Measurements from ENCODE around the gene PLCB1.

The PLCB1 gene

DNA sequence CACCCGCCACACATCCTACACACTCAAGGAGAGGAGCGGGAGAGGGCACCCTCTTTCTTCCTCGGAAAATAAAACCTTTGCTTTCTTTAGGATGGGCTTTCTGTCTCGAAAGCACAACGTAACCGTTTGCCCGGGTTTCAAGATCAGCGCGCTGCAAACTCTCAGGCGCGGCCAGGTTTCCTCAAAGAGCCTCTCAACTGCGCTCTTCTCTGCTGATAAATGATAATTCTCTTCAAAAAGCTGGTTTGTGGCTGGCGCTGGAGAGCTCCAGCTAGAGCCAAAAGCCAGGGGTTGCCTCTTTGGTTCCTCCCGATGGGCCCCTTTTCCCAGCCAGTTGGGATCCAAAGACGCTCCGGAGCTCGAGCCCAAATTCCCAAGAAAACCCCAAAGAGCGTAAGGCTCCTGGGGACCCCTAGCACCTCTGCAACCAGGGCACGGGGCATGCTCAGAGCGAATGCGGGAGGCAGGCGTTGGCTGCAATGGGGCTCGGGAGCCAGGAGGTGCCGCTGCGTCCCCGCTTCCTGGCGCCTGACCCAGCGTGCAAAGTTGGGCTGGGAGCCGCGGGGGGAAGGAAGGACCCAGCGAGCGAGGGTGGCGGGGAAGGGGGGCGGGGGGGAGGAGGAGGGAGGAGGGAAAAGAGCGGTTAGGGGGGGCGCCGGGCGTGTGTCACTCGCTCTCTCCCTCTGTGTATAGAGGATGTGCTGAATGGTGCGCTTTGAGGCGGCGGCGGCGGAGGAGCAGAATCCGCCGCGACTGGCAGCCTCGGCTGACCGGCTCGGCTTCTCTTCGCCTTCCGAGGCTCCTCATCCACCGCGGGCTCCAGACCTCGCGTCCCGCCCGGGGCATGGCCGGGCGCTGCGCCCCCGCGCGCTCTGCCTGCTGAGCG, at the start of gene PLCB1:
Gene PLCB1, plus strand, starts transcription at position 669 of the 886 bp plus-strand sequence. CDS start 386 bp downstream, outside the sequence.
- H3K4me3 ChIP-seq (ENCODE audit: low read depth, low read length), result peak within 1 kb of the TSS; percentile 49
- TF ChIP-seq, protein P1, sequence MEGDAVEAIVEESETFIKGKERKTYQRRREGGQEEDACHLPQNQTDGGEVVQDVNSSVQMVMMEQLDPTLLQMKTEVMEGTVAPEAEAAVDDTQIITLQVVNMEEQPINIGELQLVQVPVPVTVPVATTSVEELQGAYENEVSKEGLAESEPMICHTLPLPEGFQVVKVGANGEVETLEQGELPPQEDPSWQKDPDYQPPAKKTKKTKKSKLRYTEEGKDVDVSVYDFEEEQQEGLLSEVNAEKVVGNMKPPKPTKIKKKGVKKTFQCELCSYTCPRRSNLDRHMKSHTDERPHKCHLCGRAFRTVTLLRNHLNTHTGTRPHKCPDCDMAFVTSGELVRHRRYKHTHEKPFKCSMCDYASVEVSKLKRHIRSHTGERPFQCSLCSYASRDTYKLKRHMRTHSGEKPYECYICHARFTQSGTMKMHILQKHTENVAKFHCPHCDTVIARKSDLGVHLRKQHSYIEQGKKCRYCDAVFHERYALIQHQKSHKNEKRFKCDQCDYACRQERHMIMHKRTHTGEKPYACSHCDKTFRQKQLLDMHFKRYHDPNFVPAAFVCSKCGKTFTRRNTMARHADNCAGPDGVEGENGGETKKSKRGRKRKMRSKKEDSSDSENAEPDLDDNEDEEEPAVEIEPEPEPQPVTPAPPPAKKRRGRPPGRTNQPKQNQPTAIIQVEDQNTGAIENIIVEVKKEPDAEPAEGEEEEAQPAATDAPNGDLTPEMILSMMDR (IDR thresholded peaks at IDR 0.05; ENCODE audit: low read depth, low read length, missing control alignments), result peak; percentile 87
- in situ Hi-C loops (cut with HindIII; ENCODE audit: low sequenced_read_pairs), result loop anchor here (10.0 kb wide), 1 partner anchor 263 kb away; no protein-coding TSS in a partner anchor
- DNase-seq (ENCODE audit: low read depth), result peak; percentile 60

DNA sequence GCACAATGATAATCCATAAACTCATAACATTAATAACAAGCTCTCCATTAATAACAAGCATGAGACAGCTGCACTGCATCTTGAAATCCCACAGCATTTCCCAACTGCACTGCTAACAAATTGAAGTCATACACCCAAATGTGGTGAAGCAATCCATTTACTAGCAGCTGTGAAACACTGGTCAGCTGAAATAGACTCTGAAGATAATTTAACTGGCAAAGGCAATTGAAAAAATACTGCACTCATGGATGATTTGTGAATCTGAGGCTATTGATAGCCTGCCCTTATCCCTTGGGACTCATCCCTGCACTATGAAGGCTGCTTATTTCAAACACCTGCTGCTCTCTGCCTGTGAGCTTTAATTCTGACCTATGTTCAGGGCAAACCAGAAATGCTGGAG, 49.1 kb upstream of the PLCB1 start:
- TF ChIP-seq, protein P1 (IDR thresholded peaks at IDR 0.05; ENCODE audit: low read depth, low read length, missing control alignments), result no peak
- in situ Hi-C loops (cut with HindIII; ENCODE audit: low sequenced_read_pairs), result no loop called here
- no peak overlapping the region for H3K4me3 ChIP-seq (ENCODE audit: low read depth, low read length)
- no peak for DNase-seq (ENCODE audit: low read depth)

DNA sequence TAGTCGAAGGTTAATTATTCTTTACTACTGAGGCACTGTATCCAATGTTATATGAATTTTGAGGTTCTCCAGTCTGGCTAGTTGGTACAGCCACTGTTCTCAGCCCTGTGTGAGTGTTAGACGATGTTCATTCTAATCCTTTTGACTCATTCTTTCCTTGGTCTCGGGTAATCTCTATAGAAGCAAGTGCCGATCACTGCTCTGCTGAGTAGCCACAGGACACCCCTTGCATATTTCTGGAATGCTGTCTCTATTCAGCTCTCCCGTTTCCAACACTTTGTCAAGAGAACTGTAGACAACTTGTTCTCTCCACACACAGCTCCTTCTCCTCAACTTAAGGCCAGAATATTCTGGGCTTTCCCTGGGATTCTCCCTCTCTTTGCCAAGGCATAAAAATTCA, 42.4 kb upstream of the PLCB1 start:
- in situ Hi-C loops (cut with HindIII; ENCODE audit: low sequenced_read_pairs), result no loop called here
- DNase-seq (ENCODE audit: low read depth), result no peak
- H3K4me3 ChIP-seq (ENCODE audit: low read depth, low read length), result no peak overlapping the region
- TF ChIP-seq, protein P1 (IDR thresholded peaks at IDR 0.05; ENCODE audit: low read depth, low read length, missing control alignments), result no peak

DNA sequence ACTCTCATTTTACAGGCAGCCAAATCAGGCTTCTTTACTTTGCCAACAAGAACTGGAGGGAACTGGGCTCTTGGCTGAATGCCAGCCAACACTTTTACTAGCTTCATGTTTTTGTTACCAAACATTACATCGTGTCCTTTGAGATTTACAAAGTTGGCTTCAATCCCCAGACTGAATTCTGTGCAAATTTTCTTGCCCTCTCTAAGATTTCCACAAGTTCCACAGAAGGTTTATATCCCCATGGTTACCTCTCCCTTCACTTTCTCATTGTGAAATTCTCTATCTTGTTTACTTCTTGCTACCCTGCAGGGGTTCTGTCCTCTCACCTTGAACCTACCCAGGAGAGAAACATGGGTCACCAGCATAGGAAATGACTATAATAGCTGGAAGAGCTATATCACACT, 37.6 kb upstream of the PLCB1 start:
- no peak overlapping the region for H3K4me3 ChIP-seq (ENCODE audit: low read depth, low read length)
- in situ Hi-C loops (cut with HindIII; ENCODE audit: low sequenced_read_pairs), result no loop called here
- TF ChIP-seq, protein P1 (IDR thresholded peaks at IDR 0.05; ENCODE audit: low read depth, low read length, missing control alignments), result no peak
- peak; percentile 54 for DNase-seq (ENCODE audit: low read depth)

DNA sequence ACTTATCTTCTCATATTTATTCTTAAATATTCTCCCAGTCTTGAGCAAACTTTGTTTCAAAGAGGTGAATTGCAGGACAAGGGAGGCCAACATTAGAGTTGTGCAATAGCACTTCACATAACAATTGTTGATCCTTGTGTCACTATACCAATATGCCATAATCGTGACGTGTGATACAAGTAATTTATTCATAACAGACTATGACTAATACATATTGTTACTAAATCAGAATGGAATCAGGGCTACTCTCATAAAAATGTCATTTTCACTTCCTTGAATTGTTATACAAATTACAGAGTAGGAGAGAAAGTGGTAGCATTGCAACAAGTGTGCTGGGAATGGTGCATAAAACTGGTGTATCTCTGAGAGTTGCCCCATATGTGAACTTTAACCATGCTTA, 37.2 kb upstream of the PLCB1 start:
- TF ChIP-seq, protein P1 (IDR thresholded peaks at IDR 0.05; ENCODE audit: low read depth, low read length, missing control alignments), result no peak
- no peak for DNase-seq (ENCODE audit: low read depth)
- no peak overlapping the region for H3K4me3 ChIP-seq (ENCODE audit: low read depth, low read length)
- in situ Hi-C loops (cut with HindIII; ENCODE audit: low sequenced_read_pairs), result no loop called here

DNA sequence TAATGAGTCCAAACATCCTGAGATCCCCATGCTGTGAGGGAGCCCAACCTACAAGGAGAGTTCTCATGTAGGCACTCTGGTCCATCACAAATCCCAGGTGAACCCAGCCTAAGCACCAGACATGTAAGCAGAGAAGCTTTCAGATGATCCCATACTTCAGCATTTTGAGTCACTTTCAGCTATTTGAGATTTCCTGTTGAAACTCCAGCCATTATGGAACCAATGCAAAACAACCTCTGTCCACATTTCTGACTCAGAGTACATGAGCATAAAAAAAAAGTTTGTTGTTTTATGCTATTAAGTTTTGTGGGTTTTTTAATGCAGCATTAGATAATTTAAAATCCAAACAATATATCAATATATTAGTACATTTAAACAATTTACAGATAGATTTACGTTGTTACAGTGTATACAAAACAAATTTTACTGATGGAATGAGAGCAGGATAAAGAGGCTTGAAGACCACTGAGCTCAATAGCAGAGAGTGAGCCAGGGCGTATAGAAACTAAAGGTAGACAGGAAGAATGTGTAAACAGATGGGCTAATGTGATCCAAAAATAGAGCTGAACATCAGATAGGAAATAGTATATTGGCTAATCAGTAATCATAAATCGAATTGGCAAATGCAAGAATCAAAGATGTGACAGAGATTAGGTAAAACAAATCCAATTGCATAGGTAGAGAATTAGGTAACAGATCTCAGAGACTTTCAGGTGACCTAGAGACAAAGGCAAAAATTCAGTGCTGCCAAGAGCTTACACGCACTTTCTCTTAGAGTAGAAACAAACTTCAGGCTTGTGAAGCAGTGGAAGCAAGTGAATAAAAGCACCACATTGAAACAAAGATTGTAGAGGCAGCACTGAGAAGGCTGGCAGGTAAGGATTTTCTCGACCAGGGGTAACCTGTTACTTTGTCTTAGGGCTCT, 36.2 kb upstream of the PLCB1 start:
- TF ChIP-seq, protein P1 (IDR thresholded peaks at IDR 0.05; ENCODE audit: low read depth, low read length, missing control alignments), result no peak
- H3K4me3 ChIP-seq (ENCODE audit: low read depth, low read length), result no peak overlapping the region
- in situ Hi-C loops (cut with HindIII; ENCODE audit: low sequenced_read_pairs), result no loop called here
- no peak for DNase-seq (ENCODE audit: low read depth)
